Measurements from ENCODE around the gene ACSL5. TPM values are rescaled to one million over a fixed set of nuclear protein-coding genes. Genes with fewer than 3 reads are reported as not detected.

The ACSL5 gene
- total RNA-seq, 1 experiment from 2014 or later = 0.17 TPM

GRCh38 chr10:112345202-112345601 is 28.7 kb upstream of the ACSL5 start:
- Histone ChIP-seq H3K36me3 (replicated peaks; ENCODE audit: control insufficient read depth, insufficient read depth, low read length) (no peaks in the 10 kb centered on the region), H3K27me3 (ENCODE audit: control insufficient read depth, insufficient read depth, low read length) (no peaks in the 10 kb centered on the region), H3K4me3 (ENCODE audit: insufficient read depth, low read depth, low read length) (no peak overlapping the region)
- no peak for DNase-seq

- no peak for DNase-seq
- no peak overlapping the region for H3K4me3 ChIP-seq (ENCODE audit: insufficient read depth, low read depth, low read length)
- H3K27me3 ChIP-seq (ENCODE audit: control insufficient read depth, insufficient read depth, low read length) = no peaks in the 10 kb centered on the region
- no peaks in the 10 kb centered on the region for H3K36me3 ChIP-seq (replicated peaks; ENCODE audit: control insufficient read depth, insufficient read depth, low read length)
These were observed 28.2 kb upstream of the ACSL5 start for GRCh38 chr10:112345743-112346142.

GRCh38 chr10:112346774-112347173 is 27.1 kb upstream of the ACSL5 start:
- Histone ChIP-seq H3K36me3 (replicated peaks; ENCODE audit: control insufficient read depth, insufficient read depth, low read length) (no peaks in the 10 kb centered on the region), H3K27me3 (ENCODE audit: control insufficient read depth, insufficient read depth, low read length) (no peaks in the 10 kb centered on the region), H3K4me3 (ENCODE audit: insufficient read depth, low read depth, low read length) (no peak overlapping the region)
- DNase-seq = no peak

- Histone ChIP-seq H3K36me3 (replicated peaks; ENCODE audit: control insufficient read depth, insufficient read depth, low read length) (no peaks in the 10 kb centered on the region), H3K4me3 (ENCODE audit: insufficient read depth, low read depth, low read length) (no peak overlapping the region), H3K27me3 (ENCODE audit: control insufficient read depth, insufficient read depth, low read length) (no peaks in the 10 kb centered on the region)
- DNase-seq = no peak
These were observed 25.9 kb upstream of the ACSL5 start for GRCh38 chr10:112347709-112348671.

GRCh38 chr10:112348759-112349158 is 25.2 kb upstream of the ACSL5 start:
- no peak for DNase-seq
- Histone ChIP-seq H3K36me3 (replicated peaks; ENCODE audit: control insufficient read depth, insufficient read depth, low read length) (no peaks in the 10 kb centered on the region), H3K4me3 (ENCODE audit: insufficient read depth, low read depth, low read length) (no peak overlapping the region), H3K27me3 (ENCODE audit: control insufficient read depth, insufficient read depth, low read length) (no peaks in the 10 kb centered on the region)

GRCh38 chr10:112349521-112350085 is 24.3 kb upstream of the ACSL5 start:
- Histone ChIP-seq H3K27me3 (ENCODE audit: control insufficient read depth, insufficient read depth, low read length) (no peaks in the 10 kb centered on the region), H3K4me3 (ENCODE audit: insufficient read depth, low read depth, low read length) (no peak overlapping the region), H3K36me3 (replicated peaks; ENCODE audit: control insufficient read depth, insufficient read depth, low read length) (no peaks in the 10 kb centered on the region)
- DNase-seq = peak; percentile 30

- H3K4me3 ChIP-seq (ENCODE audit: insufficient read depth, low read depth, low read length) = no peak overlapping the region
- DNase-seq = no peak
- no peaks in the 10 kb centered on the region for H3K27me3 ChIP-seq (ENCODE audit: control insufficient read depth, insufficient read depth, low read length)
- H3K36me3 ChIP-seq (replicated peaks; ENCODE audit: control insufficient read depth, insufficient read depth, low read length) = no peaks in the 10 kb centered on the region
These were observed 22.8 kb upstream of the ACSL5 start for GRCh38 chr10:112351146-112351545.

- no peak for DNase-seq
- Histone ChIP-seq H3K36me3 (replicated peaks; ENCODE audit: control insufficient read depth, insufficient read depth, low read length) (no peaks in the 10 kb centered on the region), H3K4me3 (ENCODE audit: insufficient read depth, low read depth, low read length) (no peak overlapping the region), H3K27me3 (ENCODE audit: control insufficient read depth, insufficient read depth, low read length) (no peaks in the 10 kb centered on the region)
These were observed 21.9 kb upstream of the ACSL5 start for GRCh38 chr10:112352044-112352443.

GRCh38 chr10:112353046-112353445 is 20.9 kb upstream of the ACSL5 start:
- no peaks in the 10 kb centered on the region for H3K27me3 ChIP-seq (ENCODE audit: control insufficient read depth, insufficient read depth, low read length)
- no peak for DNase-seq
- no peaks in the 10 kb centered on the region for H3K36me3 ChIP-seq (replicated peaks; ENCODE audit: control insufficient read depth, insufficient read depth, low read length)
- H3K4me3 ChIP-seq (ENCODE audit: insufficient read depth, low read depth, low read length) = no peak overlapping the region

GRCh38 chr10:112356686-112357085 is 17.2 kb upstream of the ACSL5 start:
- H3K4me3 ChIP-seq (ENCODE audit: insufficient read depth, low read depth, low read length) = no peak overlapping the region
- DNase-seq = no peak
- H3K36me3 ChIP-seq (replicated peaks; ENCODE audit: control insufficient read depth, insufficient read depth, low read length) = no peaks in the 10 kb centered on the region
- no peaks in the 10 kb centered on the region for H3K27me3 ChIP-seq (ENCODE audit: control insufficient read depth, insufficient read depth, low read length)

GRCh38 chr10:112359606-112360307 is 14.2 kb upstream of the ACSL5 start:
- Histone ChIP-seq H3K4me3 (ENCODE audit: insufficient read depth, low read depth, low read length) (no peak overlapping the region), H3K27me3 (ENCODE audit: control insufficient read depth, insufficient read depth, low read length) (no peaks in the 10 kb centered on the region), H3K36me3 (replicated peaks; ENCODE audit: control insufficient read depth, insufficient read depth, low read length) (no peaks in the 10 kb centered on the region)
- DNase-seq = no peak

GRCh38 chr10:112360308-112361270 is 13.3 kb upstream of the ACSL5 start:
- H3K36me3 ChIP-seq (replicated peaks; ENCODE audit: control insufficient read depth, insufficient read depth, low read length) = no peaks in the 10 kb centered on the region
- H3K27me3 ChIP-seq (ENCODE audit: control insufficient read depth, insufficient read depth, low read length) = no peaks in the 10 kb centered on the region
- H3K4me3 ChIP-seq (ENCODE audit: insufficient read depth, low read depth, low read length) = no peak overlapping the region
- no peak for DNase-seq

GRCh38 chr10:112361951-112362751 is 11.8 kb upstream of the ACSL5 start:
- Histone ChIP-seq H3K36me3 (replicated peaks; ENCODE audit: control insufficient read depth, insufficient read depth, low read length) (no peaks in the 10 kb centered on the region), H3K27me3 (ENCODE audit: control insufficient read depth, insufficient read depth, low read length) (no peaks in the 10 kb centered on the region), H3K4me3 (ENCODE audit: insufficient read depth, low read depth, low read length) (no peak overlapping the region)
- peak; percentile 23 for DNase-seq
